ENCODE measurements around the gene COL4A1. TPM values are rescaled to one million over a fixed set of nuclear protein-coding genes. Genes with fewer than 3 reads are reported as not detected.

Gene COL4A1
- total RNA-seq, 8 experiments from 2014 or later = 1.0 to 466 (median 5.0) TPM

DNA sequence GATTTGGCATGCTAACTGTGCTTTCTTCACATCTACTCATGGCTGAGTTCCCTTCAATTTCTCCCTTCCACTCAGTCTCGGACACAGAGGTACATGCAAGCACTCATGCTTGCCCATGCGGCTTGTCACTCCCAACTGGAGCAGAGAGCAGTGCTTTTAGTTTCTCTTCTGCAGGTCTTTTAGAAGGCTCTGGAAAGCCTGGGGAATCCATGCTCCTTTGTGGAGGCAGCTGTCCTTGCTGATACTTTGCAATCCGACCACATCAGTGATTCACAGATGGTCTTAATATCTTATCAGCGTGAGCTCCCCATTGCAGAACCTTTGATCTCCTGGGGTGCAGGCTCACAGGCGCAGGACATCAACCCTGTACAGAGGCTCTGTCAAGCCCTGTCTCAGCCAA is 203.9 kb downstream of the COL4A1 start:
- no peak for ATAC-seq (replicated peaks in 6 of 8)
- in situ Hi-C loops (cut with MboI; ENCODE audit: low pct_unique_long_range_greater_than_20kb in 2 of 9, low sequenced_read_pairs in 9 of 9, unreplicated experiment in 9 of 9) = loop anchor here in 5 of 9 experiments (25.0 kb wide), 4 partner anchors 316 to 1141 kb away; partner anchors contain the start of gene IRS2 (in 2 of the 5)
- Histone ChIP-seq H3K4me1 (replicated peaks in 1 of 2) (peaks cover 0 to 4% of the 10 kb centered on the region in 2 donors), H3K27ac (no peak overlapping the region), H3K4me3 (no peak overlapping the region)
- WGBS, 10 experiments = 48 to 96% (median 78%) methylated on average over 1 to 4 of the region's 5 CpGs; no CpG with 5 or more reads in 2 of the 10 experiments

DNA sequence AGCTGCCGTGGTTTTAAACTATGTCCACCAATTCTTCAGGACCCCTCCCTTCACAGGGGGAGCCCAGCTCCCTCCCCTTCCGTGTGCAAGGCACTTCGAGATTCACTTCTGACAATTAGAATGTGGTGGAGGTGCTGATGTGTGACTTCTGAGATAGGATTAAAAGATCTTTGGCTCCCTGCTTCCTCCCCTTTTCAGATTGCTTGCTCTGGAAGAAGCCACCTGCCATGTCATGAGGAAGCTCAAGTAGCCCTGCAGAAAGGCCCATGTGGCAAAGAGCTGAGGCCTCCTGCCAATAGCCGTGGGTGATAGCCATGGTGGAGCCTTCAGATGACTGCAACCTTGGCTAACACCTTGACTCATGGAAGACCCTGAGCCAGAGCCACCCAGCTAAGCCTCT is 204.9 kb downstream of the COL4A1 start:
- peaks cover 0 to 7% of the 10 kb centered on the region in 2 donors for H3K4me1 ChIP-seq (replicated peaks in 1 of 2)
- in situ Hi-C loops (cut with MboI; ENCODE audit: low pct_unique_long_range_greater_than_20kb in 2 of 9, low sequenced_read_pairs in 9 of 9, unreplicated experiment in 9 of 9) = loop anchor here in 5 of 9 experiments (25.0 kb wide), 4 partner anchors 315 to 1140 kb away; partner anchors contain the start of gene IRS2 (in 2 of the 5)
- no peak overlapping the region for H3K4me3 ChIP-seq
- no peak for ATAC-seq (replicated peaks in 6 of 8)
- H3K27ac ChIP-seq = no peak overlapping the region
- 52 to 100% (median 80%) methylated on average over 1 to 3 of the region's 4 CpGs; no CpG with 5 or more reads in 3 of the 10 experiments for WGBS, 10 experiments

DNA sequence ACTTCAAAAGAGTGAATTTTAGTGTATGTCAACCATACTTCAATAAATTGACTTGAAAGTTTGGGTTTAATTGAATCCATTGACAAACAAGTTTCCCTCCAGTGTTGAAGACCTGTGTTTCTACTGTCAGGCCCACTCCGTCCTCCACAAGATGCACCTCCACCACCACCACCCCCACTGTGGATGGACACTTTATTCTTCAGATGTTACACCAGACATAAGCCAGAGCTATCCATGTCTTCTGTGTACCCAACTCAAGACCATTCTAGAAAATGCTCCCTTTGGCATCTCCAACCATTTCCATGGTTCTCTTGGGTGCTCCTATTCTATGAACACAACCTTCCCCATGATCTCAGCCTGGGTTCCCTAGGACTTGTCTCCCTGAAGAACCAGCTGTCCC is 207.0 kb downstream of the COL4A1 start:
- no peak overlapping the region for H3K27ac ChIP-seq
- 83 to 100% (median 85%) methylated on average over 1 of the region's 1 CpG; no CpG with 5 or more reads in 6 of the 10 experiments for WGBS, 10 experiments
- ATAC-seq (replicated peaks in 6 of 8) = no peak
- in situ Hi-C loops (cut with MboI; ENCODE audit: low pct_unique_long_range_greater_than_20kb in 2 of 9, low sequenced_read_pairs in 9 of 9, unreplicated experiment in 9 of 9) = loop anchor here in 5 of 9 experiments (25.0 kb wide), 4 partner anchors 313 to 1138 kb away; partner anchors contain the start of gene IRS2 (in 2 of the 5)
- H3K4me3 ChIP-seq = no peak overlapping the region
- peaks cover 2 to 4% of the 10 kb centered on the region in 2 donors for H3K4me1 ChIP-seq (replicated peaks in 1 of 2)

Other genes with a start within 250 kb of the COL4A1 start
- 100 to 1,000 TPM in 1 of 8 experiments, 10 to 100 TPM in 5, 1 to 10 TPM in 2; 3.5 to 379 (median 30.2) TPM for gene COL4A2, start 127 bp upstream of the COL4A1 start, total RNA-seq